HFFc6 (cell line): ENCODE data around the gene SLC39A11. TPM values are rescaled to one million over a fixed set of nuclear protein-coding genes. Genes with fewer than 3 reads are reported as not detected.

Experiments
- DNase-seq: peaks from one replicate; pipeline ENCODE4 v3.0.0-alpha.2; 2018
- H3K27ac Mint-ChIP-seq: 2 replicates; pipeline ENCODE4 v1.8.0; 2020; ENCODE audit warnings: mild to moderate bottlenecking, mixed read lengths
- H3K27me3 Mint-ChIP-seq: 2 replicates; pipeline ENCODE4 v1.8.0; 2021; ENCODE audit warnings: mild to moderate bottlenecking, moderate library complexity, mixed read lengths; ENCODE audit not compliant: insufficient read depth
- H3K36me3 Mint-ChIP-seq: 2 replicates; pipeline ENCODE4 v1.8.0; 2021; ENCODE audit warnings: low read depth, mixed read lengths
- H3K4me1 Mint-ChIP-seq: 2 replicates; pipeline ENCODE4 v1.8.0; 2020; ENCODE audit warnings: low read depth, mixed read lengths
- H3K4me3 Mint-ChIP-seq: 2 replicates; pipeline ENCODE4 v1.8.0; 2020; ENCODE audit warnings: mild to moderate bottlenecking, moderate library complexity, mixed read lengths
- H3K9me3 Mint-ChIP-seq: 2 replicates; pipeline ENCODE4 v1.8.0; 2020; ENCODE audit warnings: mild to moderate bottlenecking, mixed read lengths
- total RNA-seq, 6 experiments: library from RNA; stranded (reverse); fragmentation: NEBNext Ultra II Directional; extraction: Animal tissue kit (Norgen Biotek cat#: 25700); gene quantifications; 2 replicates in 1 of 6; 3 replicates in 5 of 6; pipeline ENCODE4 v1.2.3, GENCODE V29; 2021
- TF ChIP-seq, protein P1 (sequence below): fragments of 200-600 bp; sonication (generic); IDR thresholded peaks from 2 replicates; pipeline ENCODE4 v1.5.0; 2021; ENCODE audit warnings: antibody characterized with exemption, mild to moderate bottlenecking

Gene SLC39A11
- total RNA-seq, 6 experiments from 2014 or later, result 29.7 to 40.6 (median 34.9) TPM

DNA sequence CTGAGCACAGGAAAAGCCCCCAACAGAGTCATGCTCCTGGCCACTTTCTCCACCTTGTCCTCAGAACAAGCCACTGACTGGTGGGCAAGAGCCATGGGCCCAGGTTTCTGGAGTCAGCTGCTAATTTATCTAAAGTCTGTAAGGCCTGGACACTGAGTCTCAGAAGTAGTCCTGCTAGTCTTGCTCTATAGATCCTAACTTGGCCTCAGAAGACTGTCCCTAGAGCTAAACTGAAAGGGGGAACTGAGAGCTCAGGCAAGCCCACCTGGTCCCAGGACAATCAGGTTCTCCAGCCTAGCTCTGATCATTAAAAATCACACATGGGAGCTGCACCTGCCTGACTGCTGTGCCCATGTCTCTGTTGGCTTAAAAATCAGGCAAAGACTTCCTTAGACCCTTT is 485.8 kb downstream of the SLC39A11 start:
- no peak for DNase-seq
- H3K27ac Mint-ChIP-seq, result no peak overlapping the region
- H3K36me3 Mint-ChIP-seq, result peaks cover 13% of the 10 kb centered on the region
- H3K4me3 Mint-ChIP-seq, result no peak overlapping the region
- peaks cover 8% of the 10 kb centered on the region for H3K27me3 Mint-ChIP-seq
- H3K9me3 Mint-ChIP-seq, result peaks cover 19% of the 10 kb centered on the region
- TF ChIP-seq, protein P1, sequence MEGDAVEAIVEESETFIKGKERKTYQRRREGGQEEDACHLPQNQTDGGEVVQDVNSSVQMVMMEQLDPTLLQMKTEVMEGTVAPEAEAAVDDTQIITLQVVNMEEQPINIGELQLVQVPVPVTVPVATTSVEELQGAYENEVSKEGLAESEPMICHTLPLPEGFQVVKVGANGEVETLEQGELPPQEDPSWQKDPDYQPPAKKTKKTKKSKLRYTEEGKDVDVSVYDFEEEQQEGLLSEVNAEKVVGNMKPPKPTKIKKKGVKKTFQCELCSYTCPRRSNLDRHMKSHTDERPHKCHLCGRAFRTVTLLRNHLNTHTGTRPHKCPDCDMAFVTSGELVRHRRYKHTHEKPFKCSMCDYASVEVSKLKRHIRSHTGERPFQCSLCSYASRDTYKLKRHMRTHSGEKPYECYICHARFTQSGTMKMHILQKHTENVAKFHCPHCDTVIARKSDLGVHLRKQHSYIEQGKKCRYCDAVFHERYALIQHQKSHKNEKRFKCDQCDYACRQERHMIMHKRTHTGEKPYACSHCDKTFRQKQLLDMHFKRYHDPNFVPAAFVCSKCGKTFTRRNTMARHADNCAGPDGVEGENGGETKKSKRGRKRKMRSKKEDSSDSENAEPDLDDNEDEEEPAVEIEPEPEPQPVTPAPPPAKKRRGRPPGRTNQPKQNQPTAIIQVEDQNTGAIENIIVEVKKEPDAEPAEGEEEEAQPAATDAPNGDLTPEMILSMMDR, result no peak
- peaks cover 48% of the 10 kb centered on the region for H3K4me1 Mint-ChIP-seq

- DNase-seq, result no peak
- Mint-ChIP-seq H3K9me3 (peaks cover 19% of the 10 kb centered on the region), H3K4me1 (peaks cover 59% of the 10 kb centered on the region), H3K27me3 (peaks cover 7% of the 10 kb centered on the region), H3K4me3 (no peak overlapping the region), H3K27ac (no peak overlapping the region), H3K36me3 (peaks cover 13% of the 10 kb centered on the region)
- TF ChIP-seq, protein P1, result no peak
Observed at GRCh38 chr17:72605543-72605942, 486.9 kb downstream of the SLC39A11 start.

DNA sequence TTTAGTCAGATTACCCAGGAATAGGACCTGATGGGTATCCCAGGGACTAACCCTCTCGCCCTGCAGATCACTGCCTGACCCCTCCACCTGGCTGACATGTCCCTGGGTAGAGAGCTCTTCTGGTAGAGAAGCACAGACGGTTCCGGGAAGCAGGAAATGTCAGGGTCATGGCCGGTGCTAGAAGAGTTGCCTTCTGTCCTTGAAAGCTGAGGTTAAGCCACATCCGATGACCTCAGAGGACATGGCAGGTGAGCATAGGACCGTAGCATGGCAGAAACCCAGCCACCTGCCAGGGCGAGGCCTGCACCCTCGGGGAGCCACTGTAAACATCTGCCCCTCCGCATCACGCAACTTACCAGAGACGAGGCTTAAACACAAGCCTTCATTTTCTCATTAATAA is 488.0 kb downstream of the SLC39A11 start:
- Mint-ChIP-seq H3K4me1 (peaks cover 58% of the 10 kb centered on the region), H3K9me3 (peaks cover 19% of the 10 kb centered on the region), H3K27ac (no peak overlapping the region), H3K36me3 (peaks cover 13% of the 10 kb centered on the region), H3K27me3 (peaks cover 10% of the 10 kb centered on the region), H3K4me3 (no peak overlapping the region)
- DNase-seq, result no peak
- TF ChIP-seq, protein P1, result no peak

DNA sequence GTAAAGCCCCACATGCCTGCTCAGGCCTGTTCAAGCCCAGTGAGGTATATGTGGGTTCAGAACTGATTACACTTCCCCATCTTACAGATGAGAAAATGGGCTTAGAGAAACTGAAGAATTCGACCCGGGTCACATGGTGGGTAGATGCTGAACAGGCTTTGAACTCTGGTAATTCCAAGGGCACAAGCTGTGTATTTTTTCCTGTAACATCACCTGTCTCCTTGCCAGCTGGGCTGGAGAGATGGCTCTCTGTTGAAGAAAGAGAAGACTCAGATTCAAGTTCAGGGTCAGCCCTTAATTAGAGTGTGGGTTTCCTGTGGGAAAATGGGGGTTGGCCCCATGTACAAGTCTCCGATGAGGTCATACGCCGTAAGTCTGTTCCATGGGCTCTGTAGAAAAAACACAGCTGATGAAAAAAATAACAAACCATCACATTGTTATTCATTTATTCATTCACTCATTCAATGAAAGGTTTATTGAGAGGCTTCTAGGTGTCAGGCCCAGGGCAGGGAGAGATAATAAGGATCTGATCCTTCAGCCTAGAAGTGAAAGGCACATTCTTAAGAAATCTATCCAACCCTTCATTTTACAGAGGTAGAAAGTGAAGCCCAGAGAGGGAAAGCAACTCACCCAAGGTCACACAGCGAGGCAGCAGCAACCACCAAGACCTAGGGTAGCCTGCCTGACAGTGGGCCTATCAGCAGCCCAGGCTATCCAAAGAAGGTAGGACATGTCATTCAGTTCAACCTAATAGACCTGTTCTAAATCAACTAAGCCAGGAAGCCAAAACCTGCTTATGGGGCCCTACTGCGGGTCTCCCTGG is 488.9 kb downstream of the SLC39A11 start:
- DNase-seq, result peak; percentile 32

DNA sequence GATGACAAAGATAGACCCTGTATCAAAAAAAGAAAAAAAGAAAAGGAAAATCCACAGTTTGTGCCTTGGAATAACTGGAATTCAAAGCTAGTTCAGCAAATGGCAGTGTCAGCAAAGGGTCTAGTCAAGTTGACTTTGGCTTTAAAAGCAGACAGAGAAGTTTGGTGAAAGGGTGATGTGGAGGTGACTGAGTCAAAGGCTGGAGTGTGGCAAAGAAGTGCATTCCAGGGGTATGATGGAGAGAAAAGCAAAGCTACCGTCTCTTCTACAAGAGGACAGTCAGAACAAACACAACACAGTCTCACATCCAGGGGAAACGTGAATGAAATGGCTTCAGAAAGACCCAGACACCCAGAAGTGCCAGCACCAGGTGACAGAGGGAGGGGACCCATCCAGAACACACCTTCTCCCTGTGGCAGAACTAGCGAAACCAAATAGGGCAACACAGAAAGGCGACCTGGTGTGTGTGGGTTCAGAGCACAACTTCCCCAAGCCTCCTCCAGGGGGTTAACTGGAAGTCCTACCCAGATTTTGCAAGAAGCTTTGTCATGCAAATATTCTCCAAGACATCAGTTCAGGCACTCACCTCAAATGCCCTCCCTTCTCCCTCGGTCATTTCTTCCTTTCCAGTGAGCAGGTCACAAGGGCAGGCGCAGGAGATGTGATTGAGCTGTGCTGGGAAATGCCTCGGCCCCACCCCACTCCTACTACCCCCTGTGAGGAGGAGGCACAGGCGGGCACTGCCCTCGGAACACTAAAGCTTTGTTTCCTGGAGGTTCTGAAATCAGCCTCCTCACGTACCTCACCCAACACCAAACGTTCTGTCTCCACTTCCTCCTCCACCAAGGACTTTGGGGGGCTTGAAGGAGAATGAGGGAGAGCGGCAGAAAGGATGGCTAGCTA is 489.7 kb downstream of the SLC39A11 start:
- Mint-ChIP-seq H3K4me1 (peaks cover 62% of the 10 kb centered on the region), H3K4me3 (peak overlapping the region; percentile 14), H3K36me3 (peaks cover 5% of the 10 kb centered on the region), H3K27me3 (peaks cover 11% of the 10 kb centered on the region), H3K27ac (peak overlapping the region; percentile 76), H3K9me3 (peaks cover 8% of the 10 kb centered on the region)
- TF ChIP-seq, protein P1, result peak; percentile 61
- DNase-seq, result peak; percentile 67

More for the DNA sequence above, 488.9 kb downstream of the SLC39A11 start:
- H3K9me3 Mint-ChIP-seq, result peaks cover 16% of the 10 kb centered on the region
- peaks cover 57% of the 10 kb centered on the region for H3K4me1 Mint-ChIP-seq
- TF ChIP-seq, protein P1, result no peak
- H3K36me3 Mint-ChIP-seq, result peaks cover 13% of the 10 kb centered on the region
- peaks cover 11% of the 10 kb centered on the region for H3K27me3 Mint-ChIP-seq
- H3K4me3 Mint-ChIP-seq, result no peak overlapping the region
- peak overlapping the region; percentile 59 for H3K27ac Mint-ChIP-seq
